Esophagus muscularis mucosa (tissue), 3 donors: ENCODE data around the gene PPP1R3C.

Experiments
- POLR2A ChIP-seq: fragments of 450-650 bp; IDR thresholded peaks from one replicate; pipeline ENCODE4 v1.6.1; 2017; ENCODE audit warnings: antibody characterized with exemption, moderate library complexity, mild to moderate bottlenecking, low read depth
- POLR2AphosphoS5 ChIP-seq, 2 donors: sonication (generic); formaldehyde crosslinking; IDR thresholded peaks; one replicate each; pipeline ENCODE4 v1.6.1; 2017; ENCODE audit warnings: antibody characterized with exemption in 2 of 2
- TF ChIP-seq, protein P1 (sequence below), 3 experiments: fragments of 200-600 bp in 2 of 3; fragments of 450-650 bp in 1 of 3; sonication (generic) in 2 of 3; IDR thresholded peaks; one replicate each; pipeline ENCODE4 v1.5.1; 2017 to 2019; ENCODE audit warnings: antibody characterized with exemption in 3 of 3, mild to moderate bottlenecking in 2 of 3, moderate library complexity in 1 of 3

DNA sequence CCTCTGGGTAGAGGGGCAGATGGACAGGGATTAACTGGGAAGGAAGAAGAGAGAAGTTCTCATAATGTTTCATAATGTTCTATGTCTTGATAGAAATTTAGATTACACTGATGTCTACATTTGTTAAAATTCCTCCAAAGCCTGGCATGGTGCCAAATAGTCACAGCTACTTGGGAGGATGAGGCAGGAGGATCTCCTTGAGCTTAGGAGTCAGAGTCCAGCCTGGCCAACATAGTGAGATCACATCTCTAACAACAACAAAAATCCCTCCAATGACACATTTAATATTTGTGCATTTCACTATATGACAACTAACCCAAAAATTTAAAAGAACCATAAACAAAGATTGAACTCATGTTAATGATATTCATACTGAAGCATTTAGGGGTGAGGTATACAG is 33.0 kb upstream of the PPP1R3C start:
- TF ChIP-seq, protein P1, sequence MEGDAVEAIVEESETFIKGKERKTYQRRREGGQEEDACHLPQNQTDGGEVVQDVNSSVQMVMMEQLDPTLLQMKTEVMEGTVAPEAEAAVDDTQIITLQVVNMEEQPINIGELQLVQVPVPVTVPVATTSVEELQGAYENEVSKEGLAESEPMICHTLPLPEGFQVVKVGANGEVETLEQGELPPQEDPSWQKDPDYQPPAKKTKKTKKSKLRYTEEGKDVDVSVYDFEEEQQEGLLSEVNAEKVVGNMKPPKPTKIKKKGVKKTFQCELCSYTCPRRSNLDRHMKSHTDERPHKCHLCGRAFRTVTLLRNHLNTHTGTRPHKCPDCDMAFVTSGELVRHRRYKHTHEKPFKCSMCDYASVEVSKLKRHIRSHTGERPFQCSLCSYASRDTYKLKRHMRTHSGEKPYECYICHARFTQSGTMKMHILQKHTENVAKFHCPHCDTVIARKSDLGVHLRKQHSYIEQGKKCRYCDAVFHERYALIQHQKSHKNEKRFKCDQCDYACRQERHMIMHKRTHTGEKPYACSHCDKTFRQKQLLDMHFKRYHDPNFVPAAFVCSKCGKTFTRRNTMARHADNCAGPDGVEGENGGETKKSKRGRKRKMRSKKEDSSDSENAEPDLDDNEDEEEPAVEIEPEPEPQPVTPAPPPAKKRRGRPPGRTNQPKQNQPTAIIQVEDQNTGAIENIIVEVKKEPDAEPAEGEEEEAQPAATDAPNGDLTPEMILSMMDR (IDR thresholded peaks at IDR 0.05) = no peak
- no peak for TF ChIP-seq POLR2AphosphoS5 (IDR thresholded peaks at IDR 0.05)
- TF ChIP-seq POLR2A = no peak
